Body of pancreas (tissue), 4 donors: Measurements from ENCODE around the gene TBC1D8B.

Experiments
- CTCF ChIP-seq, 7 experiments: fragments of 450-650 bp in 4 of 7; fragments of 200-600 bp in 3 of 7; sonication (generic) in 3 of 7; IDR thresholded peaks; one replicate each; pipeline ENCODE4 v1.5.1; 2016 to 2019; ENCODE audit warnings: antibody characterized with exemption in 7 of 7
- POLR2A ChIP-seq, 3 donors: fragments of 450-650 bp; IDR thresholded peaks; one replicate each; pipeline ENCODE4 v1.6.1; 2016; ENCODE audit warnings: antibody characterized with exemption in 3 of 3, mild to moderate bottlenecking in 2 of 3

- TF ChIP-seq CTCF (IDR thresholded peaks at IDR 0.05) (no peak), POLR2A (IDR thresholded peaks at IDR 0.05) (no peak)
Measured at GRCh38 chrX:106780264-106780663, 22.2 kb upstream of the TBC1D8B start.
